ACC112 (cell line): ENCODE measurements around the gene STRAP.
"Not testable (repeated sequence)": the region's sequence is repeated elsewhere in the genome, so short reads cannot be mapped to it uniquely, and the experiment has no call there.

ENCODE experiments used
- H2AFZ ChIP-seq: fragments of 200-600 bp; sonication (generic); one replicate; pipeline ENCODE4 v1.6.0; 2017; ENCODE audit warnings: antibody characterized with exemption, low read length; ENCODE audit not compliant: unreplicated experiment
- H3K27ac ChIP-seq: fragments of 200-600 bp; sonication (generic); 2 replicates; pipeline ENCODE4 v1.5.1; 2014; ENCODE audit warnings: low read depth, mild to moderate bottlenecking, antibody characterized with exemption, low read length, moderate library complexity
- H3K27me3 ChIP-seq: fragments of 200-600 bp; sonication (generic); 2 replicates; pipeline ENCODE4 v1.6.1; 2014; ENCODE audit warnings: mild to moderate bottlenecking, antibody characterized with exemption, low read length, moderate library complexity, mixed read lengths; ENCODE audit not compliant: insufficient read depth
- H3K36me3 ChIP-seq: fragments of 200-600 bp; sonication (generic); 2 replicates; pipeline ENCODE4 v1.6.1; 2016; ENCODE audit warnings: mild to moderate bottlenecking, antibody characterized with exemption, low read length, moderate library complexity, mixed read lengths; ENCODE audit not compliant: insufficient read depth
- H3K4me1 ChIP-seq: fragments of 200-600 bp; sonication (generic); one replicate; pipeline ENCODE4 v1.6.1; 2016; ENCODE audit warnings: low read length, mixed read lengths; ENCODE audit not compliant: insufficient read depth, unreplicated experiment, control insufficient read depth
- H3K4me3 ChIP-seq: fragments of 200-600 bp; sonication (generic); 2 replicates; pipeline ENCODE4 v1.5.1; 2014; ENCODE audit warnings: mild to moderate bottlenecking, low read depth, low read length
- H3K79me2 ChIP-seq: fragments of 200-600 bp; sonication (generic); one replicate; pipeline ENCODE4 v1.6.0; 2016; ENCODE audit warnings: low read length; ENCODE audit not compliant: control insufficient read depth, unreplicated experiment, insufficient read depth

The STRAP gene

GRCh38 chr12:15942475-15942874 is 60.3 kb downstream of the STRAP start:
- Histone ChIP-seq H3K27ac (no peak overlapping the region), H3K4me1 (no peaks in the 10 kb centered on the region), H2AFZ (no peak overlapping the region), H3K79me2 (peaks cover 19% of the 10 kb centered on the region), H3K4me3 (no peak overlapping the region), H3K27me3 (no peaks in the 10 kb centered on the region), H3K36me3 (peaks cover 20% of the 10 kb centered on the region)

- not testable (repeated sequence) for H3K27me3 ChIP-seq, H3K27ac ChIP-seq, H3K4me3 ChIP-seq, H2AFZ ChIP-seq, H3K4me1 ChIP-seq
- Histone ChIP-seq H3K79me2 (peaks cover 22% of the 10 kb centered on the region), H3K36me3 (peaks cover 20% of the 10 kb centered on the region)
Measured at GRCh38 chr12:15943519-15943918, 61.3 kb downstream of the STRAP start.

- H3K27me3 ChIP-seq, H2AFZ ChIP-seq, H3K27ac ChIP-seq, H3K36me3 ChIP-seq, H3K4me3 ChIP-seq, H3K4me1 ChIP-seq: not testable (repeated sequence)
- H3K79me2 ChIP-seq, result peaks cover 27% of the 10 kb centered on the region
Measured at GRCh38 chr12:15948461-15948860, 66.3 kb downstream of the STRAP start.
